GM21390 (cell line): ENCODE data around the gene CINP.

Experiments used
- ATAC-seq: cut with Tn5 transposase; IDR thresholded peaks from one replicate; pipeline ENCODE4 v1.9.1; 2021; ENCODE audit not compliant: unreplicated experiment

CINP gene

GRCh38 chr14:102362545-102363181 lies at the start of gene CINP, which contains the start of gene TECPR2:
Gene CINP, minus strand, starts transcription at chr14:102362890. Its CDS starts 39 bp downstream, at chr14:102362851.
Gene TECPR2, plus strand, starts transcription at chr14:102362941. Its CDS starts 13,781 bp downstream, at chr14:102376722.
- peak; percentile 90 for ATAC-seq

GRCh38 chr14:102408724-102409123 lies 46.0 kb upstream of the CINP start:
- no peak for ATAC-seq

GRCh38 chr14:102407258-102407657 lies 44.6 kb upstream of the CINP start:
- no peak for ATAC-seq

DNA sequence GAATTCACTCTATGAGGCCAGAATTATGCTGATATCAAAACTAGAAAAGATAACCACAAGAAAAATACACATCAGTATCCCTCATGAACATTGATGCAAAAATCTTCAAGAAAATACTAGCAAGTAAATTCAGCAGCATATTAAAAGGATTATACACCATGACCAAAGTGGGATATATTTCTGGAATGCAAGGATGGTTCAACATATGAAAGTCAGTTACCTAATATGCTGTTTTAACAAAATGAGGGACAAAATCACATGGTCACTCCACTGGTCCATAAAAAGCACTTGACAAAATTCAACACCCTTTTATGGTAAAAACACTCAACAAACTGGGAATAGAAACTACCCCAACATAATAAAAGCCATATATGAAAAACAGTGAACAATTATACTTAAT lies 40.3 kb upstream of the CINP start:
- ATAC-seq = no peak

DNA sequence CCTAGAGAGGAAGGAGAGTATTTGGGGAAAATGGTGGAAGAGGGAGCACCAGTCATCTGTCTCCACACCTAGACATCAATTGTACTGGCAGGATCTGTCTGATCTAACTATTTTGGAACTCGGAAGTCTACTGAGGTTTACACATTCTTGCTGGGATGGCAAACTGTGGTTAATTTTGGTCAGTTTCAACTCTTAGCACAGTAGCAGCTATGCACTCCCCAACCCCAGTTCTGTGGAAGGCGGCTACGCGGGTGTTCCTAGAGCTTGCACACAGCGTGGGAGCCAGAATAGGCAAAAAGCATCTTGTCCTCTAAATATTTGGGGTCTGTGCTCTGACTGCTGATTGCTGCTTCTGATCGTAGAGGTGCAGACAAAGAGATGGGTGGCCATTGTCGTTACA lies 33.8 kb upstream of the CINP start:
- ATAC-seq = no peak

DNA sequence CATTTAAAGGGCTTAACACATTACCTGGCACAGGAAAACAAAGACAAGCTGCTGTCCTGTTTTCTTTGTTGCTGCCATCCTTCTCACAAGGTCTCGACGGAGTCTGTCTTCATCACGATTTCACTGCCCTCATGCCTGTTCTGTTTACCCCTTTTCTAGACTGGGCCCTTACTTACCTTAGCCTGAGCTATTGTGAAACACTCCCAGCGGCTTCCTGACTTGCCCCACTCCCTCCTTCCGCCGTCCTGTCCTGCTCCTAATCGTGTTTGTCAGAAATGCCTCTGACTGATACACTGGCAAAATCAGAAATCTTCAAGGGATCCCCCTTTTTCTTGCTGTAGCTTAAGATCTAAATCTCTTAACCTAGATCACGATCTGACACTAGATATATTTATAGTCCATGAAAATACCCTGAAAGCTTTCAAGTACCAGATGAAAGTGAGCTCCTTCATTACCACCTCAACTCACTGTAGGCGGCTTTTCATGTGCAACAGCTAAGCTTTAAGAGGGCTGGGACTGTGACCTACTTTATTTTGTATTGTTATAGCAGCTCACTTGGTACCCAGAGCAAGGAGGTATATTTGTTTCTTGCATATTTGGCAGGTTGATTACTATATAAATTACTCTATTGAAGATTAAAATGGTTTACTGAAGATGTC lies 32.2 kb upstream of the CINP start:
- ATAC-seq = no peak

DNA sequence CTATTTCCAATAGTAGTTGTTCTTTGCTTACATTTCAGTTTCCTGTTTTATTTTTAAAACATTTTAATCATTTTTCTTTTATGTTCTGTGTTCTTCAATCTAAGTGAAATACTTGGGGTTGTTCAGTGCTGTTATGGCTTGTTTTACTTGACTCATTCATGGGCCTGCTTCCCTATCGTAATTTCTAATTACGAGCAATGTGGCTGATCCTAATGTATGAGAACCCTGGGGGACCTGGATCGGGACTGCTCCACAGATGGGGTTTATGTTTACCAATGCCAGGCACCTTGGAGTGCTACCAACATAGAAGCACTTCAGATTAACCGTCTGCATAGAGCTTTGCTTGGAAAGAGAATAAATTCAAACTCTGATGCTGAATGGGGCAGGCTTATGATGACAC lies 29.8 kb upstream of the CINP start:
- ATAC-seq = no peak

- no peak for ATAC-seq
Observed at GRCh38 chr14:102390064-102390855, 27.6 kb upstream of the CINP start.

DNA sequence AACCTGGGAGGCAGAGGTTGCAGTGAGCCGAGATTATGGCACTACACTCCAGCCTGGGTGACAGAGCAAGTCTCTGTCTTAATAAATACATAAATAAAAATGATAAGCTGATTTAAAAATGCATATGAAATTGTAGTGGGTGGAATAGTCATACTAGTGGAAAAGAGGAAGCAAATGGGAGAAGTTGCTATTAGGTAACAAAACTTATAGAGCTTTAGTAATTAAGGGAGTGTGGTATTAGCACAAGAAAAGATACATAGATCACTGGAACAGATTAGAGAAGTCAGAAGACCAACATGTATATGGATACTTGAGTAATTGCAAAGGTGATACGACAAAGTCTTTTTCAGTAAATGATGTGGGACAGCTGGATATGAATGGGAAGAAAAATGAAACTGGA lies 26.6 kb upstream of the CINP start:
- no peak for ATAC-seq

DNA sequence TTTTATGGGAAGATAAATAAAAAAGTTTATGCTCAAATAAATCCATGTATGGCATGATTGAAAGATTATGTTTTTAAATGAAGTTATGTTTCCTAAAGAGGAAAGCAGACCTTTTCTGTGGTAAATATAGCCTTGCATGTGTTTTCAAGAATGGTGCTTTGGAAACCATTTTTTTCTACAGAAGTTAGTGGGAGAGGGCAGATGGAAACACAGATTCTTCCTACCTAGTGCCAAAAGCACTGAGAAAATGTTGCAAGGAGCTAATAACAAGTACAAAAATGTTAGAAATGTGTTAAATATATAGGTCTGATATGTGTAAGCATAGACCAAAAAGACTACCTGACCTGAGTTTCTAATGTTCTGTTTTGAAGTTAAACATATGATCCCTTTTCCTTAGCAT lies 24.4 kb upstream of the CINP start:
- ATAC-seq = no peak

DNA sequence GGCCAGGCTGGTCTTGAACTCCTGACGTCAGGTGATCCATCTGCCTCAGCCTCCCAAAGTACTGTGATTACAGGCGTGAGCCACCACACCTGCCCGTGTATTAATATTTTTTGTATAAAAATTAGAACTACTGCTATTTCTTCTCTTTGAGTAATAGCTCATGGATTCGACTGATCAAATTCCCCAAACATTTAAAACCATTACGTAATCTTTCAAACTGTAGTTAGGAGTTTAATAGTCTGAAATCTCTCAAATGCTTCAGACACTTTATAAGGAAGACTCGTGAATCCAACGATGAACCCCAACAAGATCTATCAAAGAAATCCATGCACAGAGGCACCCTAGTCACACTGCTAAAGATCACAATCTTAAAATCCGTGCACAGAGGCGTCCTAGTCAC lies 16.1 kb upstream of the CINP start:
- no peak for ATAC-seq

- ATAC-seq = no peak
Observed at GRCh38 chr14:102377696-102378095, 15.0 kb upstream of the CINP start.

- ATAC-seq = no peak
Observed at GRCh38 chr14:102375119-102375518, 12.4 kb upstream of the CINP start.

GRCh38 chr14:102374264-102374663 lies 11.6 kb upstream of the CINP start:
- no peak for ATAC-seq

DNA sequence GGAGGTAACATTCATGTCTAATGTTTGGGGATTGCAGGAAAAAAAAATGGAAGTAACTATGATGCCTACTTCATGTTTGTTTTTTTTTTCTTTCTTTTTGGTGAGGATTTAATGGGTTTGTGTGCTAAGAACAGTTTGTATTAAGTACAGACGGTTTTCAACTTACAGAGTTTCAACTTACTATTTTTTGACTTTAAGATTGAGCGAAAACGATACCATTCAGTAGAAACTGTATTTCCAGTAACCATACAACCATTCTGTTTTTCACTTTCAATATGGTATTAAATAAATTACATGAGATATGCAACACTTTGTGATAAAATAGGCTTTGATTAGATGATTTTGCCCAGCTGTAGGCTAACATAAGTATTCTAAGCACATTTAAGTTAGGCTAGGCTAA lies 10.4 kb upstream of the CINP start:
- ATAC-seq = peak; percentile 39

DNA sequence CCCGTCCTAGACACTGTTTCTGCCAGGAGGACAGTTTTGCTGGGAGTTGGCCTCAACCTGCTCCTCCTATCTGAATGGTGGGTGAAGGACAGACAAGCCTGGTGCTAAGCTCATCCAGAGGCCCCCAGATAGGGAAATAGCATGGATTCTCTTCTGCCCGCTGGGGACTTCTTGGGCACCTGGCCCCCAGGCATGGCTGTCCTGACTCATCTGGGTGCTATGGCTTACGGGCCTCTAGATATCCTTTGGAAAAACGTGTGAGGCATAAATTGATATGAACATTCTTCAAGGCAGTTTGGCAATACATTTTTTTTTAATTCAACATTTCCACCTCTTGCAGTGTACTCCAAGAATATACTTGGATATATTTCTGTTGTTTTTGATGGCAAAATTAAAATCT lies 8.7 kb upstream of the CINP start:
- ATAC-seq = no peak

GRCh38 chr14:102370305-102370809 lies 7.7 kb upstream of the CINP start:
- ATAC-seq = no peak

DNA sequence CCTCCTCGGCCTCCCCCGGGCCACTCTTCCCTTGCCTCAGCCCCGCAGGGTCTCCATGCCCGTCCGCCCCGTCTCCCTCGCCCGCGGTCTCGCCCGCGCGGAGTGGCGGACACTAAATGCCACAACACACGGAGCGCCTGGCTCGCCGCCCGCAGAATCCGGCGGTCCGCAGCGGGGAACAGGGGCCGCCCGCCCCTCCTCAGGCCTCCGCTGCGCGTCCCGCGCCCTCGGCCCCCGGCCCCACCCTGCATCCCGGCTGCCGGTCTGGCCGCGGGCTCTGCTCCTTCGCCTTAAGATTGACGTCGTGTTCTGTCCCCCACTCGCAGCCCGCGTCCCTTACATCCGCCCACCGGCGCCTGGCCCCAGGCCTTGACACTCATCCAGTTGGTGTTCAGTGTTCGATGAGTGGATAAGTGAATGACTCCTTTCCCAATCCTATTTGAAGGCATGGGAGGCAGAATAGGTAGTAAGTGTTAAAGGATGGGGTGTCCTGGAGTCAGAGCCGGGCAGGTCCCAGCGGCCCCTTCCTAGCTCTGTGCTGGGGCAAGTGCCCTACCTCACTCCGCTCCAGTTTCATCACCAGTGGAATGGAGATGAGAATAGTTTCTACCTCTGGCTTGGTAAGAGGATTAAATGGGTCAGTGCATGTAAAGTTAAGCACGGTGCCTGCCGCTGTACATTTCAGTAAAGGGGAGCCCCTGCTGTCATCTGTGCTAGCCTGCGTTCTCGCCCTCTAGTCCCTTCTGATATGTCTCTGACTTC lies 673 bp upstream of the CINP start:
- peak; percentile 30 for ATAC-seq

GRCh38 chr14:102362084-102362483 lies 606 bp downstream of the CINP start:
- ATAC-seq = peak; percentile 33

- ATAC-seq = no peak
Observed at GRCh38 chr14:102360388-102360787, 2.3 kb downstream of the CINP start.

GRCh38 chr14:102359341-102359740 lies 3.3 kb downstream of the CINP start:
- no peak for ATAC-seq
